Tibial nerve (tissue), 3 donors: ENCODE results near the gene COL4A2.

Experiments used
- POLR2A ChIP-seq, 2 donors: fragments of 450-650 bp; IDR thresholded peaks; one replicate each; pipeline ENCODE4 v1.6.1; 2017; ENCODE audit warnings: antibody characterized with exemption in 2 of 2, mild to moderate bottlenecking in 2 of 2, moderate library complexity in 2 of 2
- TF ChIP-seq, protein P1 (sequence below), 5 experiments: fragments of 200-600 bp in 3 of 5; fragments of 450-650 bp in 2 of 5; sonication (generic) in 3 of 5; IDR thresholded peaks; one replicate each; pipeline ENCODE4 v1.5.1; 2016 to 2019; ENCODE audit warnings: antibody characterized with exemption in 5 of 5, mild to moderate bottlenecking in 3 of 5, moderate library complexity in 2 of 5

DNA sequence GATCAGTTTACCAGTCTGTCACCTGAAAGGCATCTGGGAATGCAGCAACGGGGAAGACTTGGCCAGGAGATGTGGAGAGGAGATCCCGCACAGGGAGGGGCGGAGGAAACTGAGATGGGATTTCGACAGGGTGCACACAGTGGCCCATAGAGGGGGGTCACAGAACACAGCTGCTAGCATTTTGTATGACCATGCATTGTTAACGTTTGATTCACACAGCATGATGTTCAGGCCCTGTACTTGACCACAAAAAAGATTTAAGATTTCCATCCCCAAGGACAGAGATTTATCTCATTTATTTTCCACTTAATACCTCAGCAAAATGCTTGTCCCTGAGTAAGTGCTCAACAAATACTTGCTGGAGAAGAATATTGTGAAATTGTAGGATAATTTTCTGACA, 191.2 kb downstream of the COL4A2 start:
- TF ChIP-seq, protein P1, sequence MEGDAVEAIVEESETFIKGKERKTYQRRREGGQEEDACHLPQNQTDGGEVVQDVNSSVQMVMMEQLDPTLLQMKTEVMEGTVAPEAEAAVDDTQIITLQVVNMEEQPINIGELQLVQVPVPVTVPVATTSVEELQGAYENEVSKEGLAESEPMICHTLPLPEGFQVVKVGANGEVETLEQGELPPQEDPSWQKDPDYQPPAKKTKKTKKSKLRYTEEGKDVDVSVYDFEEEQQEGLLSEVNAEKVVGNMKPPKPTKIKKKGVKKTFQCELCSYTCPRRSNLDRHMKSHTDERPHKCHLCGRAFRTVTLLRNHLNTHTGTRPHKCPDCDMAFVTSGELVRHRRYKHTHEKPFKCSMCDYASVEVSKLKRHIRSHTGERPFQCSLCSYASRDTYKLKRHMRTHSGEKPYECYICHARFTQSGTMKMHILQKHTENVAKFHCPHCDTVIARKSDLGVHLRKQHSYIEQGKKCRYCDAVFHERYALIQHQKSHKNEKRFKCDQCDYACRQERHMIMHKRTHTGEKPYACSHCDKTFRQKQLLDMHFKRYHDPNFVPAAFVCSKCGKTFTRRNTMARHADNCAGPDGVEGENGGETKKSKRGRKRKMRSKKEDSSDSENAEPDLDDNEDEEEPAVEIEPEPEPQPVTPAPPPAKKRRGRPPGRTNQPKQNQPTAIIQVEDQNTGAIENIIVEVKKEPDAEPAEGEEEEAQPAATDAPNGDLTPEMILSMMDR (IDR thresholded peaks at IDR 0.05), result no peak
- no peak for TF ChIP-seq POLR2A (IDR thresholded peaks at IDR 0.05)
